NT2/D1 (cell line): Measurements from ENCODE around the gene TTYH3.

Experiments
- SUZ12 ChIP-seq: IDR thresholded peaks from 2 replicates; pipeline ENCODE4 v1.6.1; 2011; ENCODE audit not compliant: insufficient read length, insufficient read depth; ENCODE audit errors: extremely low read depth
- YY1 ChIP-seq: IDR thresholded peaks from 2 replicates; pipeline ENCODE4 v1.6.1; 2011; ENCODE audit not compliant: insufficient read length, insufficient read depth
- ZNF274 ChIP-seq: IDR thresholded peaks from 2 replicates; pipeline ENCODE4 v1.6.1; 2011; ENCODE audit warnings: mild to moderate bottlenecking, low read depth, low read length

DNA sequence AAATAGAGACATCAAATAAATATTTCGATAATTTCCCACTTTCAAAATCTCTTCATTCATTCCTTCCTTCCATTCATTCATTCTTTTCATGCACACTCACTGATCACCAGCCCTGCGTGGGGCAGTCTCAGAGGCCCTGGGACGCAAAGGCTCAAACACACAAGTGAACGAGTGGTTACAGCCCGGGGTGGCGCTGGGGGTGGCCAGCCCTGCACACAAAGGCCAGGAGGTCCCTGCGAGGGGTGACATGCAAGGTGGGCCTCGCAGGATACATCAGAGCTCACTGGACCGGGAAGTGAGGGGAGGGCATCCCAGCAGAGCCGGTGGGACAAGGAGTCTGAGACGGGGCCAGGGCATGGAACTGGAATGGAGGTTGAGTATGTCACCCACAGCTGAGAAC lies 29.9 kb upstream of the TTYH3 start:
- TF ChIP-seq YY1, result no peak
- TF ChIP-seq ZNF274, result no peak
- TF ChIP-seq SUZ12, result no peak
